Gastroesophageal sphincter (tissue), 4 donors: ENCODE measurements around the gene CYP2F1. TPM values are rescaled to one million over a fixed set of nuclear protein-coding genes. Genes with fewer than 3 reads are reported as not detected.
"Not testable (repeated sequence)": the region's sequence is repeated elsewhere in the genome, so short reads cannot be mapped to it uniquely, and the experiment has no call there.

ENCODE experiments used
- ATAC-seq: fragments of 150-250 bp; one replicate; pipeline ENCODE4 v1.9.1; 2016; ENCODE audit warnings: mild to moderate bottlenecking, moderate library complexity
- H3K27ac ChIP-seq, 4 donors: fragments of 200-600 bp; sonication (generic) in 3 of 4; 1 replicate in 3 of 4; 2 replicates in 1 of 4; pipeline ENCODE4 v1.5.1; 2016 to 2019
- H3K27me3 ChIP-seq: fragments of 200-600 bp; sonication (generic); one replicate; pipeline ENCODE4 v1.5.1; 2019
- H3K36me3 ChIP-seq, 2 donors: fragments of 200-600 bp; sonication (generic); one replicate each; pipeline ENCODE4 v1.5.1; 2019; ENCODE audit warnings: control low read depth in 1 of 2
- H3K4me1 ChIP-seq, 3 donors: fragments of 200-600 bp; sonication (generic); 1 replicate in 2 of 3; 2 replicates in 1 of 3; pipeline ENCODE4 v1.5.1; 2016 to 2019; ENCODE audit warnings: control low read depth in 2 of 3
- H3K4me3 ChIP-seq, 2 donors: fragments of 200-600 bp; sonication (generic); one replicate each; pipeline ENCODE4 v1.5.1; 2019; ENCODE audit warnings: mild to moderate bottlenecking in 1 of 2, moderate library complexity in 1 of 2
- H3K9me3 ChIP-seq, 3 donors: fragments of 200-600 bp; sonication (generic); one replicate each; pipeline ENCODE4 v1.5.1; 2017 to 2019; ENCODE audit warnings: control low read depth in 2 of 3
- CTCF ChIP-seq, 4 experiments: fragments of 200-600 bp in 2 of 4; fragments of 450-650 bp in 2 of 4; sonication (generic) in 1 of 4; IDR thresholded peaks; one replicate each; pipeline ENCODE4 v1.5.1; 2017 to 2019; ENCODE audit warnings: antibody characterized with exemption in 4 of 4, mild to moderate bottlenecking in 2 of 4, moderate library complexity in 2 of 4
- EP300 ChIP-seq: sonication (generic); formaldehyde crosslinking; IDR thresholded peaks from one replicate; pipeline ENCODE4 v1.6.1; 2017; ENCODE audit warnings: antibody characterized with exemption, mild to moderate bottlenecking
- POLR2A ChIP-seq, 2 donors: fragments of 450-650 bp; IDR thresholded peaks; one replicate each; pipeline ENCODE4 v1.6.1; 2017; ENCODE audit warnings: antibody characterized with exemption in 2 of 2, mild to moderate bottlenecking in 2 of 2, moderate library complexity in 1 of 2
- POLR2AphosphoS5 ChIP-seq: sonication (generic); formaldehyde crosslinking; IDR thresholded peaks from one replicate; pipeline ENCODE4 v1.6.1; 2017; ENCODE audit warnings: antibody characterized with exemption
- WGBS, 2 donors: methylation state at CpG; one replicate each; pipeline ENCODE4 v1.1.5; 2018; ENCODE audit warnings: low coverage in 1 of 2; 5-methylcytosine and 5-hydroxymethylcytosine counted together
- total RNA-seq, 4 donors: library from RNA; depleted of rRNA; stranded (reverse); fragments of >200 nt; gene quantifications; one replicate each; pipeline ENCODE4 v1.1.0, GENCODE V29; 2016

The CYP2F1 gene
- total RNA-seq, 4 donors from 2014 or later, result not detected

- no peaks in the 10 kb centered on the region for H3K4me1 ChIP-seq
- WGBS, 2 donors, result no CpG with 5 or more reads among the region's 2 CpGs
- no peaks in the 10 kb centered on the region for H3K9me3 ChIP-seq
- ATAC-seq, result no peak
- no peaks in the 10 kb centered on the region for H3K36me3 ChIP-seq
- H3K27ac ChIP-seq, result no peak within 1 kb of the TSS
- H3K4me3 ChIP-seq, result no peak within 1 kb of the TSS
- TF ChIP-seq POLR2A (IDR thresholded peaks at IDR 0.05), result no peak
- no peak for TF ChIP-seq EP300
- peaks cover 63% of the 10 kb centered on the region for H3K27me3 ChIP-seq
Measured at GRCh38 chr19:41088151-41088550, 26.1 kb upstream of the CYP2F1 start, which contains the start of gene CYP2A13. Gene CYP2A13, plus strand, starts transcription at chr19:41088451. Its CDS starts 21 bp downstream, at chr19:41088472.

- no peak for ATAC-seq
- no peaks in the 10 kb centered on the region for H3K36me3 ChIP-seq
- H3K27ac ChIP-seq, result no peak overlapping the region
- TF ChIP-seq POLR2A (IDR thresholded peaks at IDR 0.05), result no peak
- no peak for TF ChIP-seq EP300
- no CpG with 5 or more reads among the region's 32 CpGs for WGBS, 2 donors
- no peak overlapping the region for H3K4me3 ChIP-seq
- no peaks in the 10 kb centered on the region for H3K9me3 ChIP-seq
- peaks cover 69% of the 10 kb centered on the region for H3K27me3 ChIP-seq
- H3K4me1 ChIP-seq, result no peaks in the 10 kb centered on the region
Measured at GRCh38 chr19:41089959-41090358, 24.3 kb upstream of the CYP2F1 start.

GRCh38 chr19:41095703-41096102, 18.5 kb upstream of the CYP2F1 start:
- WGBS, 2 donors, result 0 to 90% methylated on average over 2 of the region's 15 CpGs
- peaks cover 0 to 20% (median 0%) of the 10 kb centered on the region in 3 donors for H3K9me3 ChIP-seq
- TF ChIP-seq CTCF (IDR thresholded peaks at IDR 0.05), result no peak
- TF ChIP-seq EP300, result no peak
- no peak for TF ChIP-seq POLR2A (IDR thresholded peaks at IDR 0.05)
- no peak for TF ChIP-seq POLR2AphosphoS5
- H3K27me3 ChIP-seq, result peaks cover 49% of the 10 kb centered on the region
- H3K27ac ChIP-seq, result no peak overlapping the region
- H3K4me3 ChIP-seq, result no peak overlapping the region
- no peaks in the 10 kb centered on the region for H3K36me3 ChIP-seq
- no peaks in the 10 kb centered on the region for H3K4me1 ChIP-seq
- no peak for ATAC-seq

- no peaks in the 10 kb centered on the region for H3K36me3 ChIP-seq
- TF ChIP-seq CTCF (IDR thresholded peaks at IDR 0.05), result no peak
- no peak for TF ChIP-seq POLR2A (IDR thresholded peaks at IDR 0.05)
- WGBS, 2 donors, result 61 to 68% methylated on average over 2 to 6 of the region's 7 CpGs
- no peaks in the 10 kb centered on the region for H3K4me1 ChIP-seq
- peaks cover 42% of the 10 kb centered on the region for H3K27me3 ChIP-seq
- ATAC-seq, result no peak
- H3K4me3 ChIP-seq, result no peak overlapping the region
- no peak overlapping the region for H3K27ac ChIP-seq
- H3K9me3 ChIP-seq, result peaks cover 0 to 20% (median 0%) of the 10 kb centered on the region in 3 donors
Measured at GRCh38 chr19:41096353-41096752, 17.9 kb upstream of the CYP2F1 start.

- ATAC-seq, result no peak
- 60 to 73% methylated on average over 2 of the region's 2 CpGs for WGBS, 2 donors
- Histone ChIP-seq H3K4me3 (no peak overlapping the region), H3K9me3 (peaks cover 0 to 28% (median 0%) of the 10 kb centered on the region in 3 donors), H3K27ac (no peak overlapping the region), H3K36me3 (no peaks in the 10 kb centered on the region), H3K4me1 (no peaks in the 10 kb centered on the region), H3K27me3 (peaks cover 35% of the 10 kb centered on the region)
- TF ChIP-seq POLR2AphosphoS5 (no peak), POLR2A (IDR thresholded peaks at IDR 0.05) (no peak), EP300 (no peak), CTCF (IDR thresholded peaks at IDR 0.05) (no peak)
Measured at GRCh38 chr19:41097302-41097701, 16.9 kb upstream of the CYP2F1 start.

- 40 to 61% methylated on average over 1 to 5 of the region's 5 CpGs for WGBS, 2 donors
- peaks cover 0 to 35% (median 0%) of the 10 kb centered on the region in 3 donors for H3K9me3 ChIP-seq
- H3K4me3 ChIP-seq, result no peak overlapping the region
- no peak for TF ChIP-seq CTCF (IDR thresholded peaks at IDR 0.05)
- no peak for TF ChIP-seq POLR2AphosphoS5
- no peak for TF ChIP-seq EP300
- TF ChIP-seq POLR2A (IDR thresholded peaks at IDR 0.05), result no peak
- no peaks in the 10 kb centered on the region for H3K4me1 ChIP-seq
- peaks cover 21% of the 10 kb centered on the region for H3K27me3 ChIP-seq
- no peak for ATAC-seq
- H3K27ac ChIP-seq, result no peak overlapping the region
- H3K36me3 ChIP-seq, result no peaks in the 10 kb centered on the region
Measured at GRCh38 chr19:41098762-41099161, 15.5 kb upstream of the CYP2F1 start.

GRCh38 chr19:41102210-41102609, 12.0 kb upstream of the CYP2F1 start:
- not testable (repeated sequence) for H3K27me3 ChIP-seq, H3K36me3 ChIP-seq, H3K4me3 ChIP-seq, H3K27ac ChIP-seq, H3K4me1 ChIP-seq, ATAC-seq
- WGBS, 2 donors, result 80 to 92% methylated on average over 1 of the region's 1 CpG
- peaks cover 0 to 42% (median 0%) of the 10 kb centered on the region in 3 donors for H3K9me3 ChIP-seq
